ENCODE measurements around the gene EFNA3.

Gene EFNA3

GRCh38 chr1:155128755-155129473, 50.3 kb downstream of the EFNA3 start:
- Histone ChIP-seq H3K4me3 (ENCODE audit: low read depth, low read length) (peak overlapping the region; percentile 69), H3K9ac (ENCODE audit: low read depth, low read length) (no peak overlapping the region), H3K27me3 (ENCODE audit: control insufficient read depth, insufficient read depth, low read length) (peaks cover 55% of the 10 kb centered on the region), H3K27ac (ENCODE audit: low read depth, low read length) (peak overlapping the region; percentile 79), H3K9me3 (ENCODE audit: control insufficient read depth, insufficient read depth, low read length) (no peaks in the 10 kb centered on the region), H3K4me1 (ENCODE audit: control insufficient read depth, insufficient read depth, low read length) (peaks cover 57% of the 10 kb centered on the region), H3K36me3 (ENCODE audit: control insufficient read depth, insufficient read depth, low read length) (peaks cover 12% of the 10 kb centered on the region; the same call in 1 of the 2 replicates)

- no peaks in the 10 kb centered on the region for H3K9me3 ChIP-seq (ENCODE audit: control insufficient read depth, insufficient read depth, low read length)
- H3K27me3 ChIP-seq (ENCODE audit: control insufficient read depth, insufficient read depth, low read length), result peaks cover 40% of the 10 kb centered on the region
These were observed 51.8 kb downstream of the EFNA3 start for GRCh38 chr1:155130272-155131006.

GRCh38 chr1:155131285-155131684, 52.6 kb downstream of the EFNA3 start:
- H3K9me3 ChIP-seq (ENCODE audit: control insufficient read depth, insufficient read depth, low read length), result no peaks in the 10 kb centered on the region
- H3K27ac ChIP-seq (ENCODE audit: low read depth, low read length), result no peak overlapping the region
- H3K27me3 ChIP-seq (ENCODE audit: control insufficient read depth, insufficient read depth, low read length), result peaks cover 32% of the 10 kb centered on the region
- H3K4me1 ChIP-seq (ENCODE audit: control insufficient read depth, insufficient read depth, low read length), result peaks cover 36% of the 10 kb centered on the region
- H3K36me3 ChIP-seq (ENCODE audit: control insufficient read depth, insufficient read depth, low read length), result peaks cover 14% of the 10 kb centered on the region; the same call in 1 of the 2 replicates
- H3K4me3 ChIP-seq (ENCODE audit: low read depth, low read length), result no peak overlapping the region
- H3K9ac ChIP-seq (ENCODE audit: low read depth, low read length), result no peak overlapping the region

More at GRCh38 chr1:155130272-155131006, 51.8 kb downstream of the EFNA3 start:
- Histone ChIP-seq H3K4me1 (ENCODE audit: control insufficient read depth, insufficient read depth, low read length) (peaks cover 45% of the 10 kb centered on the region), H3K27ac (ENCODE audit: low read depth, low read length) (peak overlapping the region; percentile 79), H3K4me3 (ENCODE audit: low read depth, low read length) (peak overlapping the region; percentile 69), H3K9ac (ENCODE audit: low read depth, low read length) (peak overlapping the region; percentile 17; the same call in 1 of the 2 replicates), H3K36me3 (ENCODE audit: control insufficient read depth, insufficient read depth, low read length) (peaks cover 14% of the 10 kb centered on the region; the same call in 1 of the 2 replicates)

- H3K27me3 ChIP-seq (ENCODE audit: control insufficient read depth, insufficient read depth, low read length), result peaks cover 26% of the 10 kb centered on the region
- H3K9ac ChIP-seq (ENCODE audit: low read depth, low read length), result no peak overlapping the region
These were observed 53.2 kb downstream of the EFNA3 start for GRCh38 chr1:155131856-155132255.

GRCh38 chr1:155133799-155134281, 55.2 kb downstream of the EFNA3 start:
- peaks cover 7% of the 10 kb centered on the region for H3K27me3 ChIP-seq (ENCODE audit: control insufficient read depth, insufficient read depth, low read length)
- H3K4me1 ChIP-seq (ENCODE audit: control insufficient read depth, insufficient read depth, low read length), result peaks cover 26% of the 10 kb centered on the region
- no peak overlapping the region for H3K27ac ChIP-seq (ENCODE audit: low read depth, low read length)
- peaks cover 24% of the 10 kb centered on the region for H3K36me3 ChIP-seq (ENCODE audit: control insufficient read depth, insufficient read depth, low read length)
- no peak overlapping the region for H3K4me3 ChIP-seq (ENCODE audit: low read depth, low read length)
- no peaks in the 10 kb centered on the region for H3K9me3 ChIP-seq (ENCODE audit: control insufficient read depth, insufficient read depth, low read length)
- H3K9ac ChIP-seq (ENCODE audit: low read depth, low read length), result no peak overlapping the region

More at GRCh38 chr1:155131856-155132255, 53.2 kb downstream of the EFNA3 start:
- Histone ChIP-seq H3K36me3 (ENCODE audit: control insufficient read depth, insufficient read depth, low read length) (peaks cover 14% of the 10 kb centered on the region; the same call in 1 of the 2 replicates), H3K9me3 (ENCODE audit: control insufficient read depth, insufficient read depth, low read length) (no peaks in the 10 kb centered on the region), H3K4me3 (ENCODE audit: low read depth, low read length) (no peak overlapping the region), H3K4me1 (ENCODE audit: control insufficient read depth, insufficient read depth, low read length) (peaks cover 35% of the 10 kb centered on the region), H3K27ac (ENCODE audit: low read depth, low read length) (no peak overlapping the region)

- Histone ChIP-seq H3K27me3 (ENCODE audit: control insufficient read depth, insufficient read depth, low read length) (peaks cover 2% of the 10 kb centered on the region), H3K27ac (ENCODE audit: low read depth, low read length) (peak overlapping the region; percentile 98), H3K4me1 (ENCODE audit: control insufficient read depth, insufficient read depth, low read length) (peaks cover 21% of the 10 kb centered on the region), H3K9ac (ENCODE audit: low read depth, low read length) (no peak overlapping the region), H3K9me3 (ENCODE audit: control insufficient read depth, insufficient read depth, low read length) (no peaks in the 10 kb centered on the region), H3K4me3 (ENCODE audit: low read depth, low read length) (peak overlapping the region; percentile 73; the same call in 1 of the 2 replicates), H3K36me3 (ENCODE audit: control insufficient read depth, insufficient read depth, low read length) (peaks cover 26% of the 10 kb centered on the region)
These were observed 55.7 kb downstream of the EFNA3 start for GRCh38 chr1:155134322-155134721.

GRCh38 chr1:155134880-155135414, 56.3 kb downstream of the EFNA3 start:
- Histone ChIP-seq H3K9me3 (ENCODE audit: control insufficient read depth, insufficient read depth, low read length) (no peaks in the 10 kb centered on the region), H3K4me1 (ENCODE audit: control insufficient read depth, insufficient read depth, low read length) (peaks cover 15% of the 10 kb centered on the region), H3K36me3 (ENCODE audit: control insufficient read depth, insufficient read depth, low read length) (peaks cover 26% of the 10 kb centered on the region), H3K9ac (ENCODE audit: low read depth, low read length) (peak overlapping the region; percentile 37), H3K27ac (ENCODE audit: low read depth, low read length) (peak overlapping the region; percentile 98), H3K4me3 (ENCODE audit: low read depth, low read length) (peak overlapping the region; percentile 73), H3K27me3 (ENCODE audit: control insufficient read depth, insufficient read depth, low read length) (no peaks in the 10 kb centered on the region; the same call in none of the 2 replicates)

- peaks cover 12% of the 10 kb centered on the region for H3K4me1 ChIP-seq (ENCODE audit: control insufficient read depth, insufficient read depth, low read length)
- peak within 1 kb of the TSS; percentile 53 for H3K9ac ChIP-seq (ENCODE audit: low read depth, low read length)
- H3K36me3 ChIP-seq (ENCODE audit: control insufficient read depth, insufficient read depth, low read length), result peaks cover 26% of the 10 kb centered on the region
- H3K27ac ChIP-seq (ENCODE audit: low read depth, low read length), result peak within 1 kb of the TSS; percentile 98
- H3K4me3 ChIP-seq (ENCODE audit: low read depth, low read length), result peak within 1 kb of the TSS; percentile 73
- no peaks in the 10 kb centered on the region; the same call in 1 of the 2 replicates for H3K27me3 ChIP-seq (ENCODE audit: control insufficient read depth, insufficient read depth, low read length)
- no peaks in the 10 kb centered on the region for H3K9me3 ChIP-seq (ENCODE audit: control insufficient read depth, insufficient read depth, low read length)
These were observed 56.9 kb downstream of the EFNA3 start, which contains the start of gene SLC50A1 for GRCh38 chr1:155135415-155136028. Gene SLC50A1 (plus strand): TSS chr1:155135852. CDS start chr1:155135912, 60 bp downstream.

- peaks cover 22% of the 10 kb centered on the region for H3K36me3 ChIP-seq (ENCODE audit: control insufficient read depth, insufficient read depth, low read length)
- no peak overlapping the region for H3K9ac ChIP-seq (ENCODE audit: low read depth, low read length)
- no peaks in the 10 kb centered on the region for H3K9me3 ChIP-seq (ENCODE audit: control insufficient read depth, insufficient read depth, low read length)
- peak overlapping the region; percentile 73 for H3K4me3 ChIP-seq (ENCODE audit: low read depth, low read length)
- H3K27me3 ChIP-seq (ENCODE audit: control insufficient read depth, insufficient read depth, low read length), result no peaks in the 10 kb centered on the region
- H3K4me1 ChIP-seq (ENCODE audit: control insufficient read depth, insufficient read depth, low read length), result peaks cover 7% of the 10 kb centered on the region
- H3K27ac ChIP-seq (ENCODE audit: low read depth, low read length), result no peak overlapping the region
These were observed 58.1 kb downstream of the EFNA3 start for GRCh38 chr1:155136748-155137147.

All from HUES48 (cell line).